DMS153 treated with DMSO at 0.1 percent for 48 hours (cell line): Measurements from ENCODE around the gene CATSPER4.

ENCODE experiments used
- DNase-seq: peaks from one replicate; lab custom pipeline; 2025; ENCODE audit not compliant: unreplicated experiment; lab: John Stamatoyannopoulos, UW

The CATSPER4 gene

GRCh38 chr1:26234644-26235370 is 44.4 kb downstream of the CATSPER4 start:
- peak; percentile 15 for DNase-seq

GRCh38 chr1:26237230-26237966 is 47.0 kb downstream of the CATSPER4 start:
- DNase-seq, result no peak

GRCh38 chr1:26239936-26240335 is 49.5 kb downstream of the CATSPER4 start:
- no peak for DNase-seq
